HG02763 (cell line): ENCODE data around the gene CCL11.

Experiments used
- ATAC-seq: cut with Tn5 transposase; IDR thresholded peaks from one replicate; pipeline ENCODE4 v1.9.1; 2021; ENCODE audit warnings: mild to moderate bottlenecking, moderate library complexity; ENCODE audit not compliant: unreplicated experiment

The CCL11 gene

GRCh38 chr17:34257299-34257985 is 28.1 kb upstream of the CCL11 start:
- ATAC-seq, result no peak

GRCh38 chr17:34257986-34258326 is 27.6 kb upstream of the CCL11 start:
- ATAC-seq, result no peak

GRCh38 chr17:34259146-34259545 is 26.4 kb upstream of the CCL11 start:
- no peak for ATAC-seq

GRCh38 chr17:34260861-34261260 is 24.7 kb upstream of the CCL11 start:
- ATAC-seq, result no peak

GRCh38 chr17:34261568-34262337 is 23.8 kb upstream of the CCL11 start:
- ATAC-seq, result no peak

- ATAC-seq, result no peak
Observed at GRCh38 chr17:34265711-34266110, 19.8 kb upstream of the CCL11 start.

- no peak for ATAC-seq
Observed at GRCh38 chr17:34269969-34270368, 15.6 kb upstream of the CCL11 start, which contains the start of gene CCL7. Gene CCL7 (plus strand): TSS chr17:34270221. CDS start chr17:34270291, 70 bp downstream.

GRCh38 chr17:34275881-34276280 is 9.7 kb upstream of the CCL11 start:
- no peak for ATAC-seq

- ATAC-seq, result no peak
Observed at GRCh38 chr17:34276826-34277225, 8.7 kb upstream of the CCL11 start.

GRCh38 chr17:34283571-34283970 is 2.0 kb upstream of the CCL11 start:
- no peak for ATAC-seq

GRCh38 chr17:34287875-34288274 is 2.3 kb downstream of the CCL11 start:
- ATAC-seq, result no peak

- ATAC-seq, result no peak
Observed at GRCh38 chr17:34290586-34290985, 5.0 kb downstream of the CCL11 start.

- ATAC-seq, result no peak
Observed at GRCh38 chr17:34291721-34292348, 6.3 kb downstream of the CCL11 start.

GRCh38 chr17:34299027-34299426 is 13.5 kb downstream of the CCL11 start:
- ATAC-seq, result no peak

- ATAC-seq, result no peak
Observed at GRCh38 chr17:34299956-34300577, 14.5 kb downstream of the CCL11 start.

- ATAC-seq, result no peak
Observed at GRCh38 chr17:34300652-34301370, 15.3 kb downstream of the CCL11 start.

GRCh38 chr17:34301986-34302385 is 16.4 kb downstream of the CCL11 start:
- no peak for ATAC-seq

GRCh38 chr17:34302636-34303035 is 17.1 kb downstream of the CCL11 start:
- no peak for ATAC-seq

- ATAC-seq, result no peak
Observed at GRCh38 chr17:34303606-34304005, 18.1 kb downstream of the CCL11 start.

- ATAC-seq, result no peak
Observed at GRCh38 chr17:34305061-34305460, 19.5 kb downstream of the CCL11 start.

GRCh38 chr17:34305606-34306005 is 20.1 kb downstream of the CCL11 start:
- ATAC-seq, result no peak
